Ishikawa (cell line): Measurements from ENCODE around the gene SOX10.

Experiments
- CEBPB ChIP-seq: IDR thresholded peaks from 2 replicates; pipeline ENCODE4 v1.6.1; 2012
- CREB1 ChIP-seq: IDR thresholded peaks from 2 replicates; pipeline ENCODE4 v1.6.1; 2012; ENCODE audit warnings: low read depth
- EGR1 ChIP-seq: IDR thresholded peaks from 2 replicates; pipeline ENCODE4 v1.6.1; 2012
- EP300 ChIP-seq: IDR thresholded peaks from 2 replicates; pipeline ENCODE4 v1.6.1; 2012; ENCODE audit warnings: borderline replicate concordance
- FOXM1 ChIP-seq: IDR thresholded peaks from 2 replicates; pipeline ENCODE4 v1.6.1; 2012; ENCODE audit warnings: low read depth, borderline replicate concordance
- RAD21 ChIP-seq: IDR thresholded peaks from 2 replicates; pipeline ENCODE4 v1.6.1; 2012; ENCODE audit warnings: low read depth
- TAF1 ChIP-seq: IDR thresholded peaks from 2 replicates; pipeline ENCODE4 v1.6.1; 2012; ENCODE audit warnings: low read depth, mild to moderate bottlenecking
- TCF12 ChIP-seq: IDR thresholded peaks from 2 replicates; pipeline ENCODE4 v1.6.1; 2012; ENCODE audit warnings: low read depth
- TEAD4 ChIP-seq: IDR thresholded peaks from 2 replicates; pipeline ENCODE4 v1.6.1; 2012
- ZBTB7A ChIP-seq: IDR thresholded peaks from 2 replicates; pipeline ENCODE4 v1.6.1; 2012; ENCODE audit warnings: low read depth
- TF ChIP-seq, protein P1 (sequence below): IDR thresholded peaks from 2 replicates; pipeline ENCODE4 v1.6.1; 2012

- TF ChIP-seq, protein P1, sequence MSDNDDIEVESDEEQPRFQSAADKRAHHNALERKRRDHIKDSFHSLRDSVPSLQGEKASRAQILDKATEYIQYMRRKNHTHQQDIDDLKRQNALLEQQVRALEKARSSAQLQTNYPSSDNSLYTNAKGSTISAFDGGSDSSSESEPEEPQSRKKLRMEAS: no peak
- TF ChIP-seq TEAD4: no peak
- no peak for TF ChIP-seq CEBPB
- TF ChIP-seq ZBTB7A: no peak
- no peak for TF ChIP-seq TCF12
- TF ChIP-seq RAD21: no peak
- no peak for TF ChIP-seq TAF1
- no peak for TF ChIP-seq FOXM1
- TF ChIP-seq EP300: no peak
- TF ChIP-seq EGR1: no peak
- TF ChIP-seq CREB1: no peak
Observed at GRCh38 chr22:37991731-37992442, 7.5 kb upstream of the SOX10 start.
